IPS-NIHi7 (cell line): ENCODE measurements around the gene TRABD2B.
A peak's percentile ranks its signal among the peaks of the same experiment; 100 is the strongest.

ENCODE experiments used
- DNase-seq: peaks from one replicate; pipeline ENCODE4 v3.0.0; 2012; ENCODE audit warnings: mixed read lengths; ENCODE audit errors: extremely low spot score

TRABD2B gene

DNA sequence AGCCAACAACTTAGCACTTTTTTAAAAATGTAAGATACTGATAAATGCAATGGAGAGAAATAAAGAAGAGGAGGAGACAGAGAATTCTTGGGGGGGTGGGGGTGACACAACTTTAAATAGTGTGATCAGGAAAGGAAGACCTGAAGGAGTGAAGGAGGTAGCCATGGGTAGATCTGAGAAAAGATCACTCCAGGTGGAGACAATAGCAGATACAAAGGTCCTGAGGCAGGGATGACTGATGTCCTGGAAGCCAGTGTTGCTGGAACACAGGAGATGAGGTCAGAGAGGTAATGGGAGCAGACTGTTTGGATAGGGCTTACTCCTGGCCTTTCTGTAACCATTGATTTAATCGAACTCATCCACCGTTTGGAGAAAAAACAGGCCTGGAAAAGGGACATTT lies 24.6 kb upstream of the TRABD2B start:
- DNase-seq, result no peak

DNA sequence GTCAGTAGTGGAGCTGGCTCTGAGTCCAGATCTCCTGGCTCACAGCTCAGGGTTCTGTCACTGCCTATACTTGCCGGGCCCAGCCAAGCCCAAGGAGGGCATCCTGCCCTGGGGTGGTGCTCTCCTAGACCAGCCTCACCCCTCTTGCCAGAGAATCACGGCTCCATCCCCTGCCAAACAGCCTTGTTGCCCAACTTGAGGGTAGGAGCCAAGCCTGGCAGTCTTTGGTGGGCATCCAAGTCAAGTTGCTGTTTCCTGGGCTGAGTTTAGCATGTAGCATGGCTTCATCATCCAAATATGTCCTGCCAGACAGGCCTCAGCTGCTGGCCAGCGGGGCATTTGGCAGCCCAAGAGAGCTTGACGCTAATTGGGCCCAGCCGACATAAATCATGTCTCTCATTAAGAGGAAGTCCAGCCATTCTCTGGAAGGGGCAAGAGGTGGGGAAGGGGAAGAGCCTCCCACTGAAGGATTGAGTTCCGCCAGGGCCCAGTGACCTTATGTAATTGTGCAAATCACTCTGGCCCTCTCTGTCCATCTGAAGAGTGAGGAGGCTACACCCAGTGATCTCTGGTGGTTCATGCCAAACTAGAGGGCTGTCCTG lies 22.6 kb upstream of the TRABD2B start:
- no peak for DNase-seq

- DNase-seq, result no peak
Observed at GRCh38 chr1:48018799-48019198, 21.6 kb upstream of the TRABD2B start.

- DNase-seq, result no peak
Observed at GRCh38 chr1:48017716-48018115, 20.5 kb upstream of the TRABD2B start.

DNA sequence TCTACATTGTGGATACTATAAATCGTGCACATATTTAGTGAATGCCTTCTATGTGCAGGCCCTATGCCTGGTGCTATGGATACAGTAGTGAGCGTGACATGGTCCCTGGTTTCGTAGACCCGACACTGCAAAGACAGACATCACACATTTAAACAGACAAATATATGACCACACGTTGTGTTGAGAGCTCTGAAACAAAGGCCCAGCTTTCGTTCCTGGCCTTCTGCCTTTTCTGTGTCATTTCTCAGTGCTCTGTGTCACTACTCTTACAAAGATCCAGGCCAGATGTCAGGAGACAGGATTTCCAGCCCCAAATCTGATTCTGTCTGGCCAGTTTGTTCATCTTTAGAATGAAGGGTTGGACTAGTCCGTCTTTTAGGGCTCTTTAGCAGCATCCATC lies 19.3 kb upstream of the TRABD2B start:
- DNase-seq, result no peak

DNA sequence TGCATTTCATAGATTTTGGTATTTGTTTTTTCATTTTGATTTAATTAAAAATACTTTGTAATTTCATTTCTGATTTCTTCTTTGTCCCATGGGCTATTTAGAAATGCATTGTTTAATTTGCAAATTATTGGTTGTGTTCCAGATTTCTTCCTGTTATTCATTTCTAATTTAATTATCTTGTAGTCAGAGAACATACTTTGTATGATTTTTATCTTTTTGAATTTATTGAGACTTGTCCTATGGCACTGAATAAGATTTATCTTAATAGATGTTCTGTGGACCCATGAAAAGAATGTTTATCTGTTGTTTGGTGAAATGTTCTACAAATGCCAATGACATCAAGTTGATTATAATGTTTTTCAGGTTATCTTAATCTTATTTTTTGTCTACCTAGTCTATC lies 16.1 kb upstream of the TRABD2B start:
- DNase-seq, result no peak

DNA sequence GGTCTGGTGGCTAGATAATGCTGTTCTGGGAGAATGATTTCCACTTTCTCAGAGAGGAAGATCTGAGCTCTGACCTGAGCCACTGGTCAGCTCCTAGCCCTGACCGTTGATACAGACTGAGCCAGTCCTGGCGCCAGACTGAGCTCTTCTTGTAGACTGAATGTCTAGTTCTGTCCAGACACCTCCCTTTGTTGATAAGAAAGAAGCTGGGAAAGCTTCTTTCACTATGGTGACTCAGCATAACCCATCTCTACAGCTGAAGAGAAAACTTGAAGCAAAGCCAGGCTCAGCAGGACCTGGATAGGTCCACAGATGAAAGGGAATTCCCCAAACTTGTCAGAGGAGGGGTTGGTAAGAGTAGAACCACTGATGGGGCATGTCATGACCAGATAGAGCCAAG lies 9.9 kb upstream of the TRABD2B start:
- DNase-seq, result no peak

- DNase-seq, result no peak
Observed at GRCh38 chr1:48006264-48006663, 9.1 kb upstream of the TRABD2B start.

- DNase-seq, result no peak
Observed at GRCh38 chr1:48005253-48006117, 8.3 kb upstream of the TRABD2B start.

DNA sequence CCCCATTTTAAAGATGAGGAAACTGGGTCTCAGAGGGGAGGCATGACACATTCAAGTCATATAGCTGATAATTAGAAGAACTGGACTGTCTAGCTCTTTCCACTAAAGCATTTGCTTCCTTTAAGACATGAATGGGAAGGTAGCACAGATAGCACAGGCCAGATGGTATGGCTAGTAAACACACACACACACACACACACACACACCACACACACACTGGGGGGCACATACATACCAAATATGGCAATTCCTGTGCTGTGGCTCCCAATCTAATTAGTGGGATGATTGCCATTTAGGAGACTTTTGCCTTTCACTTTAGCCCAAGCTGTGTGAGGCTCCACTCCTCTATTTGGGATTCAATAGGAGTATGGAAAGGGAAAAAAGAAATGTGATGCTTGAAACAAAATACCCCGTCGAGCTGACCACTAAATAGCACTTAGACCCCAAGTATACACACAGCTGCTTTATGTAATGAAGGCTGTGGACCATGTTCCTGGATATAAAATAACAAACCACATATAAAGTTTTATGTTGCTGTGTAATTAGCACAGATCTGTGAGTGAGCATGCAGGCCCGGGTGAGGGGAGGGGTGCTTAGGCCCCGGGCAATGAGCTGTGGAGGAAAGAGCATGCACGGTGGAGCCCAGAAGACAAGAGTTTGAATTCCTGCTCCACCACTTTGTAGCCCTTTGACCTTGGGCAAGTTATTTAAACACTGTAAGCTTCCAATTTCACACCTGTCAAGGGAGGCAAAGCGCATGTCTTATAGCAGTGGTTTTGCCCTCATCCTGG lies 6.8 kb upstream of the TRABD2B start:
- no peak for DNase-seq

GRCh38 chr1:48002142-48002541 lies 5.0 kb upstream of the TRABD2B start:
- DNase-seq, result no peak

- no peak for DNase-seq
Observed at GRCh38 chr1:48001696-48002095, 4.5 kb upstream of the TRABD2B start.

GRCh38 chr1:48000883-48001282 lies 3.7 kb upstream of the TRABD2B start:
- no peak for DNase-seq

GRCh38 chr1:47999097-47999496 lies 1.9 kb upstream of the TRABD2B start:
- no peak for DNase-seq

DNA sequence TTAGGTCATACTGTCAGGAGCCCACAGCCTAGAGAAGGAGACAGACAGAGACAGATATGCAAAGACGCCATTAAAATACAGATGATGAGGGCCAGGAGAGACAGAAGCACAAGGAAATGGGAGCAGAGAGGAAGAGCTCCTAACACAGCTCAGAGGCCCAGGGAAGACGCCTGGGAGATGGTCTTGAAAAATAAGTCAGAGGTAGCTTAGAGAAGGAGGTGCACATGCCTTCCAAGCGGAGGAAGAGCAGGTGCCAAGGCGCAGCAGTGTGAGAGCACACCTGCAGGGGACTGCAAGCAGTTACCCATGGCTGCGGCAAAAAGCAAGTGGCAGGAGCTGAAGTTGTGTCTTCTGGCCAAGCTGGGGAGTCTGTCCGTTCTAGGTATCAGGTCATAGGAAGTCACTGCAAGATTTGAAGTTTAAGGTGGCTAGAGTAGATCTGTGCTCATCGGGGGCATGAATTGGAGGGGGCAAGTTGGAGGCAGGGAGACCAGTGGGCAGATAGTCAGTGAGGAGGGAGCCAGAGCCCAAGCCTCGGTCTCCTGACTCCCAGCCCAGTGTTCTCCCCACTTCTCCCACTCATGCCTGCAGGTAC lies 1.3 kb upstream of the TRABD2B start:
- DNase-seq, result no peak

- DNase-seq, result peak; percentile 36
Observed at GRCh38 chr1:47996406-47997226, 569 bp downstream of the TRABD2B start.

GRCh38 chr1:47996060-47996405 lies 1.2 kb downstream of the TRABD2B start:
- no peak for DNase-seq

DNA sequence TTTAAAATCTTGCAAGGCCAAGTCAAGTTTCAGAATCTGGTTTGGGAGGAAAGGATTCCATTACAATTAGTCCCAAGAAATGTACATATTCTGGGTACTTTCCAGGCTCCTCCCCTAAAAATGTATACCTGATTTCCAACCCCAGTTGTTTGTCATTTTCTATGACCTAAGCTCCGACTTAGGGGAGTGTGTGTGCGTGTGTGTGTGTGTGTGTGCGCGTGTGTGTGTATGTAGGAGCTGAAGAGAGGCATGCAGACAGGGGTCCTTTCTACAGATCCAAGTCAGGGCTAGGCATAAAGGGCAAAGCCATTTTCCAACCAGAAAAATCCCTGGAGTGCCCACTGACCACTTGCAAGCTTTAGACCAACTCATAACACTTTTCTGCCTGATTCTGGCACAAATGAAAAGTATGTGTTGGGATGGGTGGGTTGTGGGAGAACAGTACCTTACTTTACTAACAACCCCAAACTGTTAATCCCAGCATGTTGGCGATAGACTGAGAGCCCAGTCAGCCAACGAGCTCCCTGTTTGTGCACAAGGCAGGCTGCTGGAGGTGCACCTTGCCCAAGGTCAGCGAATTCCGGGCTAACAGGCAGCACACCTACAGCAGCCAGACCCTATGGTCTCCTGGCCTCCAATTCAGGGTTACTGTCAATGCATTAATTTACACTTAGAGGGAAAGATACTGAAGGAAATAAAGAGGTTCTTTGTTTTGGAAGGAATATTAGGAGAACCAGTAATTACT lies 1.7 kb downstream of the TRABD2B start:
- no peak for DNase-seq

GRCh38 chr1:47993881-47994625 lies 3.1 kb downstream of the TRABD2B start:
- no peak for DNase-seq

DNA sequence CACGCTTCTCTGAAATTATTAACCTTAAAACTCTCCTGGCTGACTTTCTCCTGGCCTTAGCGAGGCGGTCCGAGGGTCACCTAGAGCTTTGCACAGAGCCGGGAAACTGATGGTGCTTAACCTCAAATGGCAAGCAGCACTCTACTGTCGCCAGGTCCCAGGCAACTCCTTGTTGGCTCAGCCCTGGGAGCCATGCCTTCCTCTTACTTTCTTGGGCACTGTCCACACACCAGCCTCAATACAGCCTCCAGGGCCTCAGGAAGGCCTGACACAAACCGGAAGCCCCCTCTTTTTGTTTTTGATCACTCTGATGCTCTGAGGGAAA lies 3.8 kb downstream of the TRABD2B start:
- DNase-seq, result no peak
